Vagina (tissue), 2 donors: Measurements from ENCODE around the gene THSD7B. TPM values are rescaled to one million over a fixed set of nuclear protein-coding genes. Genes with fewer than 3 reads are reported as not detected.

Experiments used
- DNase-seq, 2 donors: peaks; one replicate each; pipeline ENCODE4 v3.0.0-alpha.2; 2017; ENCODE audit errors: extremely low spot score in 2 of 2
- H3K27ac ChIP-seq: fragments of 200-600 bp; sonication (generic); one replicate; pipeline ENCODE4 v1.5.1; 2019
- H3K27me3 ChIP-seq: fragments of 200-600 bp; sonication (generic); one replicate; pipeline ENCODE4 v1.5.1; 2019
- H3K36me3 ChIP-seq, 2 donors: fragments of 200-600 bp; sonication (generic); one replicate each; pipeline ENCODE4 v1.5.1; 2017 to 2019
- H3K4me1 ChIP-seq: fragments of 200-600 bp; sonication (generic); one replicate; pipeline ENCODE4 v1.5.1; 2019
- H3K4me3 ChIP-seq, 2 donors: fragments of 200-600 bp; sonication (generic); 1 replicate in 1 of 2; 2 replicates in 1 of 2; pipeline ENCODE4 v1.5.1; 2016 to 2019
- H3K9me3 ChIP-seq: fragments of 200-600 bp; sonication (generic); one replicate; pipeline ENCODE4 v1.5.1; 2019
- POLR2A ChIP-seq, 2 donors: fragments of 450-650 bp; IDR thresholded peaks; one replicate each; pipeline ENCODE4 v1.6.1; 2017; ENCODE audit warnings: antibody characterized with exemption in 2 of 2, mild to moderate bottlenecking in 2 of 2, moderate library complexity in 2 of 2
- POLR2AphosphoS5 ChIP-seq, 2 donors: sonication (generic); formaldehyde crosslinking; IDR thresholded peaks; one replicate each; pipeline ENCODE4 v1.9.0; 2017; ENCODE audit warnings: antibody characterized with exemption in 2 of 2, mild to moderate bottlenecking in 2 of 2, low read depth in 1 of 2; ENCODE audit not compliant: insufficient read depth in 1 of 2
- intact Hi-C: fragments of 100-400 bp; cut with DNase I; formaldehyde crosslinking; loops from one replicate; pipeline ENCODE4 v1.15.1; 2023
- total RNA-seq: library from RNA; depleted of rRNA; stranded (reverse); fragments of >200 nt; gene quantifications from one replicate; pipeline ENCODE4 v1.2.3, GENCODE V29; 2016
- TF ChIP-seq, protein P1 (sequence below), 3 experiments: fragments of 450-650 bp in 2 of 3; fragments of 200-600 bp in 1 of 3; sonication (generic) in 1 of 3; IDR thresholded peaks; one replicate each; pipeline ENCODE4 v1.5.1; 2017 to 2019; ENCODE audit warnings: antibody characterized with exemption in 3 of 3, mild to moderate bottlenecking in 2 of 3, moderate library complexity in 2 of 3

THSD7B gene
- 0.49 TPM for total RNA-seq

DNA sequence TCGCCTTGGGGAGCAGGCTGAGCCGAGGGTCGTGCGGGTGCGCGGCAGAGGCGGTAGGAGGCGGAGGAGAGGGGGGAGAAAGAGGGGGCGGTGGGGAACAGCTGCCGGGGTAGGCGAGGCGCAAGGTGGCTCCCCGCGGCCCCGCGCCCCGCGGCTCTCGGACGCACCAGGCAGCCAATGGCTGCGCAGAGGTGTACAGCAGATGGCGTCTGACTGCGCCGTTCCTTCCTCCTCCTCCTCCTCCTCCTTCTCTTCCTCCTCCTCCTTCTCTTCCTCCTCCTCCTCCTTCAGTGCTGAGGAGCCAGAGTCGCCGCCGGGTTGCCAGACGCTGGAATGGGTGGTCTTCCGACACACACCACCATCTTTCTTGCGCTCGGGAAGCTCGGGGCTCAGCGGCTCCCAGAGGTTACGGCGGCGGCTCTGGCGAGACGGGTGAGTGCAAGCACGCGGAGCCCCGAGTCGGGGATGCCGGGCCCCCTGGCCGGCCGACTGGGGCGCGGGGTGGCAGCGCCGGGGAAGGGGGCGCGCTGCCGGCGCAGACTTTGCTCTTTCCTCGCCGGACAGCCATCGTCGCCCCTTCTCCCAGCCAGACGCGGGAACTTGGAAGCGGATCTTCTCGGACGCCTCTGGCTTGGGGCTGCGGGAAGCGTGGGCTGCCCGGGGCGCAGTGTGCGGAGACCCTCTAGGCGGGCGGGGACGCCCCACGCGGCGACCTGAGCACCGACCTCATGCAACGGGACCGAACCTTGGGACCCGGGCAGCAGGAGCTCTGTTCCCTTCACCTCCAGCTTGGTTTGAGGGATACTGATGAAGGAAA lies at the start of gene THSD7B:
Gene THSD7B, plus strand, starts transcription at position 290 of the 817 bp plus-strand sequence. CDS start 116,634 bp downstream, outside the sequence.
- peaks cover 32% of the 10 kb centered on the region for H3K4me1 ChIP-seq
- H3K27ac ChIP-seq: no peak within 1 kb of the TSS
- H3K36me3 ChIP-seq: no peaks in the 10 kb centered on the region
- peak within 1 kb of the TSS; percentile 46 to 49 for H3K4me3 ChIP-seq
- no peaks in the 10 kb centered on the region for H3K27me3 ChIP-seq
- H3K9me3 ChIP-seq: no peaks in the 10 kb centered on the region
- no peak for DNase-seq
- TF ChIP-seq POLR2A (IDR thresholded peaks at IDR 0.05): no peak
- no peak for TF ChIP-seq POLR2AphosphoS5 (IDR thresholded peaks at IDR 0.05; ENCODE audit: insufficient read depth in 1 of 2, low read depth in 1 of 2)
- TF ChIP-seq, protein P1, sequence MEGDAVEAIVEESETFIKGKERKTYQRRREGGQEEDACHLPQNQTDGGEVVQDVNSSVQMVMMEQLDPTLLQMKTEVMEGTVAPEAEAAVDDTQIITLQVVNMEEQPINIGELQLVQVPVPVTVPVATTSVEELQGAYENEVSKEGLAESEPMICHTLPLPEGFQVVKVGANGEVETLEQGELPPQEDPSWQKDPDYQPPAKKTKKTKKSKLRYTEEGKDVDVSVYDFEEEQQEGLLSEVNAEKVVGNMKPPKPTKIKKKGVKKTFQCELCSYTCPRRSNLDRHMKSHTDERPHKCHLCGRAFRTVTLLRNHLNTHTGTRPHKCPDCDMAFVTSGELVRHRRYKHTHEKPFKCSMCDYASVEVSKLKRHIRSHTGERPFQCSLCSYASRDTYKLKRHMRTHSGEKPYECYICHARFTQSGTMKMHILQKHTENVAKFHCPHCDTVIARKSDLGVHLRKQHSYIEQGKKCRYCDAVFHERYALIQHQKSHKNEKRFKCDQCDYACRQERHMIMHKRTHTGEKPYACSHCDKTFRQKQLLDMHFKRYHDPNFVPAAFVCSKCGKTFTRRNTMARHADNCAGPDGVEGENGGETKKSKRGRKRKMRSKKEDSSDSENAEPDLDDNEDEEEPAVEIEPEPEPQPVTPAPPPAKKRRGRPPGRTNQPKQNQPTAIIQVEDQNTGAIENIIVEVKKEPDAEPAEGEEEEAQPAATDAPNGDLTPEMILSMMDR (IDR thresholded peaks at IDR 0.05): no peak
- intact Hi-C loops: no loop called here

DNA sequence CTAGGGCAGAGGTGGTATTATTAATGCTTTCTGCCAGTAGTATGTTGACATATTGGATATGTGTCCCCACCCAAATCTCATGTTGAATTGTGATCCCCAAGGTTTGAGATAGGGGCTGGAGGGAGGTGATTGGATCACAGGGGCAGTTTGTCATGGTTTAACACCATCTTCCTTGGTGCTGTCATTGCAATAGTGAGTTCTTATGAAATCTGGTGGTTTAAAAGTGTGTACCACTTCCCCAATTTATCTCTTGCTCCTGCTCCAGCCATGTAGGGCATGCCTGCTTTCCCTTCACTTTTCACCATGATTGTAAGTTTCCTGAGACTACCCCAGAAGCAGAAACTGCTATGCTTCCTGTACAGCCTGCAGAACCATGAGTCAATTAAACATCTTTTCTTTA lies 47.1 kb upstream of the THSD7B start:
- no peak for DNase-seq
- TF ChIP-seq, protein P1 (IDR thresholded peaks at IDR 0.05): no peak
- TF ChIP-seq POLR2AphosphoS5 (IDR thresholded peaks at IDR 0.05; ENCODE audit: insufficient read depth in 1 of 2, low read depth in 1 of 2): no peak
- TF ChIP-seq POLR2A (IDR thresholded peaks at IDR 0.05): no peak

GRCh38 chr2:136727973-136728699 lies 37.2 kb upstream of the THSD7B start:
- no peak overlapping the region for H3K27ac ChIP-seq
- no peaks in the 10 kb centered on the region for H3K4me1 ChIP-seq
- no peaks in the 10 kb centered on the region for H3K36me3 ChIP-seq
- no peaks in the 10 kb centered on the region for H3K9me3 ChIP-seq
- H3K27me3 ChIP-seq: no peaks in the 10 kb centered on the region
- no peak overlapping the region for H3K4me3 ChIP-seq
- no peak for DNase-seq
- TF ChIP-seq, protein P1 (IDR thresholded peaks at IDR 0.05): no peak
- no peak for TF ChIP-seq POLR2AphosphoS5 (IDR thresholded peaks at IDR 0.05; ENCODE audit: insufficient read depth in 1 of 2, low read depth in 1 of 2)
- TF ChIP-seq POLR2A (IDR thresholded peaks at IDR 0.05): no peak
- intact Hi-C loops: no loop called here

More for the DNA sequence above, 47.1 kb upstream of the THSD7B start:
- intact Hi-C loops: no loop called here
- H3K27me3 ChIP-seq: no peaks in the 10 kb centered on the region
- no peaks in the 10 kb centered on the region for H3K9me3 ChIP-seq
- no peak overlapping the region for H3K27ac ChIP-seq
- no peaks in the 10 kb centered on the region for H3K36me3 ChIP-seq
- no peak overlapping the region for H3K4me3 ChIP-seq
- no peaks in the 10 kb centered on the region for H3K4me1 ChIP-seq

DNA sequence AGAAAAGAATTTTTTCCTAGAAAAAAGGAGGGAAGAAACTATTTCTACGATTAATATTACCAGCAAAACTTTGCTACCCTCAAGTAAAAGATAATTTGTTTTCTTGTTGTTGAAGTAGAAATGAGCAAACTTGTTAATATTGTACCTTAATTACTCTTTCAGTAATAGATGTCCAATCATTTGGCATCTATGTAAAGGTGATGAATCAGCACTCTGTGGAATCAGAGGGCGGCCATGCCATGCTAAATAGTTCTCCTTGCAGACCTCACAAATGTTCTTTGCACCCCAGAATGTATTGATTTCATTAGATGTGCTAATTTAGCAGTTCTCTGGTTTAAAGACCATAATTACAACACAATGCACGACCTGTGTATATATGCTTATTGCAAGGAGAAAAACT lies 29.1 kb upstream of the THSD7B start:
- H3K36me3 ChIP-seq: no peaks in the 10 kb centered on the region
- no peaks in the 10 kb centered on the region for H3K27me3 ChIP-seq
- intact Hi-C loops: no loop called here
- no peaks in the 10 kb centered on the region for H3K4me1 ChIP-seq
- no peak for DNase-seq
- no peak overlapping the region for H3K4me3 ChIP-seq
- TF ChIP-seq POLR2AphosphoS5 (IDR thresholded peaks at IDR 0.05; ENCODE audit: insufficient read depth in 1 of 2, low read depth in 1 of 2) (no peak), POLR2A (IDR thresholded peaks at IDR 0.05) (no peak)
- TF ChIP-seq, protein P1 (IDR thresholded peaks at IDR 0.05): no peak
- no peak overlapping the region for H3K27ac ChIP-seq
- no peaks in the 10 kb centered on the region for H3K9me3 ChIP-seq
